Esophagus muscularis mucosa (tissue), 2 donors: ENCODE results near the gene POLR2E.

Experiments used
- POLR2A ChIP-seq: fragments of 450-650 bp; IDR thresholded peaks from one replicate; pipeline ENCODE4 v1.6.1; 2017; ENCODE audit warnings: antibody characterized with exemption, moderate library complexity, mild to moderate bottlenecking, low read depth
- POLR2AphosphoS5 ChIP-seq, 2 donors: sonication (generic); formaldehyde crosslinking; IDR thresholded peaks; one replicate each; pipeline ENCODE4 v1.6.1; 2017; ENCODE audit warnings: antibody characterized with exemption in 2 of 2

GRCh38 chr19:1121395-1121794, 26.2 kb upstream of the POLR2E start:
- TF ChIP-seq POLR2AphosphoS5 (IDR thresholded peaks at IDR 0.05) (no peak), POLR2A (no peak)
